B cell (primary cell): ENCODE results near the gene SEMA7A.

ENCODE experiments used
- CTCF ChIP-seq: fragments of 200-600 bp; IDR thresholded peaks from one replicate; pipeline ENCODE4 v1.8.0; 2022; ENCODE audit warnings: antibody characterized with exemption, mild to moderate bottlenecking
- EZH2 ChIP-seq: IDR thresholded peaks from 2 replicates; pipeline ENCODE4 v1.6.1; 2012; ENCODE audit warnings: borderline replicate concordance, low read depth, mild to moderate bottlenecking, moderate library complexity, low read length; ENCODE audit not compliant: insufficient read depth, poor library complexity, severe bottlenecking

- TF ChIP-seq CTCF, result no peak
- no peak for TF ChIP-seq EZH2
Measured at GRCh38 chr15:74420193-74420905, 13.4 kb downstream of the SEMA7A start.
